Right forelimb (tissue), 1 donor: ENCODE results near the gene CYP4B1.

Experiments used
- DNase-seq: peaks from one replicate; pipeline ENCODE4 v3.0.0-alpha.2; 2018

CYP4B1 gene

DNA sequence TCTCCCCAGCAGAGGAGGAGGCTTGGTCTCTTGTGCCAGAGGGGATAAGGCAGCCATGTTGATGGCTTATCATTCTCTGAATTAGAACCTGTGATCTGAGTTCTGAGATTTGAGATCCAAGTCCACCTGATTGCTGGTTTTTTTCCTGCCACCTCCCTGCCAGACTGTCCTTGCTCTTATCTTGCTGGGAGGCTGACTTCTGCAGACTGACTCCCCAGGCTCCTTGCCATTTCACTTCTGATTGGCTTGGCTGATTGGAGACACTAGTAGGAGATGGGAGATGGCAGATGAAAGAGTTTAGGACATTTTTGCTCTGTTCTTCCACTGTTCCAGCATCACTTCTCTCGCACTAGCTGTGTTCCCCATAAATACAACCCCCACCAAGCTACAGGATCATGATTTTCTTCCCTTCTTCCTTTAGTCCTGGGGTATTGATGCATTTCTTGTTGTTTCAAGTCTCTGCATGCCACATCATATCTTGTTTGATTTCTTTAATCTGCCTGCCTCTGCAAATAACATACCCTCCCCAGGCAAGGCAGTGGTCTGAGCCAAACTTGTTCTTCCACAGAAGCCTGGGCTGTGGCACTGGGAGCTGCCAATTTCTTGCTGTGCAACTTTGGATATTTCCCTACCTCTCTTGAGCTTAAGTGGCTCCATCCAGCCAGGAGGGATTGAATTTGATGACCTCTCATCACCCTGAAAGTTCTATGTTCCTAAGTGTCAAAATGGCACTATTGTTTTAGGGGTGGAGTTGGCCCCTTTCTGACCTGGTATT, 963 bp upstream of the CYP4B1 start:
- DNase-seq = no peak

DNA sequence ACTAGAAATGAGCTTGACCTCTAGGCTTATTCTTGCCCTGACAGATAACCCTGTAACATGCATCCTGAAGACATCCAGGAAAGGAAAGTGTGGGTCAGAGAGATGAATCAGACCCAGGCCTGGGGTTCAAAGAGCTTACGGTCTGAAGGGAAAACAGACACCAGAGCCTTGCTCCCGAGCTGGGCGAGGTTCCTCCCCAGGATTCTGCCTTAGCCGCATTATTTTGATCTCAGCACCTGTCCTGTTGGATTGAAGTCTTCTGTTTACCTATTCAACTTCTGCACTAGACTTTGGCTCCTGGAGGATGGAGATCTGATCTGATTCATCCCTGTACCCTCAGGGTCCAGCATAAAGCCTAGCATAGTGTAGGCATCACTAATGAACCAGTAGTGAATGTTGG, 1.9 kb downstream of the CYP4B1 start:
- DNase-seq = no peak

GRCh38 chr1:46801323-46802055, 2.6 kb downstream of the CYP4B1 start:
- DNase-seq = no peak

DNA sequence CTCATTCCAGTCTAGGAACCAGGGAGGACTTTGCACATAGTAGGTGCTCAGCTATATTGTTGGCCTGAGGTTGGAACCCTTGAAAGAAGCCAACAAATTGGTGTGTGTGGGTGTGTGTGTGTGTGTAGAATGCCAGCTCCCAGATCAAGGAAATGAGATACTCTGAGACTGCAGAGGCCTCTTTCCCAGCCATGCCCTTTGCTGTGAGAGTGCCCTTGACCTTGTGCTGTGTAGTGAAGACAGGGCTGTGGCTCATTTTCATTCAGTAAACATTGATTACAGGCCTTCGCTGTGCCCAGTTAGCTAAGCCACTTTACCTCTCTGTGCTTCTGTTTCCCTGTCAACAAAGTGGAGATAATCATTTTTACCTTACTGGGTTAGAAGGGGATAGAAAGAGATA, 3.2 kb downstream of the CYP4B1 start:
- no peak for DNase-seq

DNA sequence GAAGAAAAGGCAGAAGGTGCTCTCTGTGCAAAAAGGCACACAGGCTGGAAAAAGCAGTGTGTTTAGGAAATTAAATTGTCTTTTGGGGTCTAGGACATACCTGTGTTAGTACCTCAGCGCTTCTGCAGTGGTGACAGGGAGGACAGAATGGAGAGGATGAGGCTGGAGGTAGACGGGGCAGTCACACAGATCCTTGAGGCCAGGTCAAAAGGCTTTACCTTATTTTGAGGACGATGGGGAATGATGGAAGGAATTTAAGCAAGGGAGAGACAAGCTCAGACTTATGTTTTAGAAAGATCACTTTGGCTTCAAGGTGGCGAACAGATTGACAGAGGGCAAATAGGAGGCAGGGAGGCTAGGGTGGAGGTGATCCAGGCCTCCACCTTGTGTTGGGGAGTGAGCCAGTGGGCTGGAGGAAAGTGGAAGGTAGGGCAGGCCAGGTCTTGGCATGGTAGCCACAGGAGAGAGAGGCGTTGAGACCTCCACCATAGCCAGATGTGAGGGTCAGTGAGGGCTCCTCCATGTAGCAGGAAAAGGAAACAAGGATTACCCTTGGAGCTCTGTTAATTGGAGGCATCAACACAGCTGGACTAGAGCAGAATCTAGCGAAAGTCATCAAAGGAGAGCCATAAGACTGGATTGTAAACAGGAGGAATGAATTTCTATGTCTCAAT, 4.2 kb downstream of the CYP4B1 start:
- DNase-seq = no peak

- no peak for DNase-seq
Measured at GRCh38 chr1:46804027-46804889, 5.4 kb downstream of the CYP4B1 start.

DNA sequence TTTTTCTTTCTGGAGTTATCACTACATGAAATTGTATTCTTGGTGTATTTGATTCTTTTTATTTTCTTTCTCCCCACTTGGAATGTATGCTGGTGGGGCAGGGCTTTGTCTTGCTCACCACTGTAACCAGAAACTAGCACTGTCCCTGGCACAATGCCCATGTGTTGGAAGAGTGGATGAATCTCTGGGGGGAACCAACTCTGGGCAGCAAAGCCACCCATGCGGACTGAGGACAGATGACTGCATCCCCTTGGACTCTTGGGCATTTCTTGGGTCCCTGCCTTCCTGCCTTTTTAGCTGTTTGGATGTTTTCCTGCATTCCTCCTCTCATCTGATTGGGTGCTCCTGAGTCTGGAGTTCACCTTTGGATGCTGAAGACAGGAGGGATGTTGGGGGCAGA, 6.1 kb downstream of the CYP4B1 start:
- no peak for DNase-seq

DNA sequence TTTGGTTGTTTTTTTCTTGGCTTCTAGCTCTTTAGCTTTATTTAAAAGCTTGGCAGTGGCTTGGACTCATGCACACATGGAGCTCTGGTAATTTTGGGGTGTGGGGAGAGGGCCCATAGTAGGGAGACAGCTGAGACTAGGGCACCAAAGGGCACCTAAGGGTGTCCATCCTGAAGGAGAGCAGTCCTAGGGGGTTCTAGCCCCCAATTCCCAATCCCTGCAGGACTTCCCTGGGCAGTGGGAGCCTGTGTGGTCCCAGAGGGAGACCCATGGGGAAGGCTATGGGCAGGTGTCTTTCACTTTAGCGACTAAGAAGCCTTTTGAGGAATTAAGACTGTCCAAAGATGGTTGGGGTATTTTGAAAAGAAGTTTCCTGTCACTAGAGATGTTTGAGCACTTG, 6.9 kb downstream of the CYP4B1 start:
- DNase-seq = no peak

DNA sequence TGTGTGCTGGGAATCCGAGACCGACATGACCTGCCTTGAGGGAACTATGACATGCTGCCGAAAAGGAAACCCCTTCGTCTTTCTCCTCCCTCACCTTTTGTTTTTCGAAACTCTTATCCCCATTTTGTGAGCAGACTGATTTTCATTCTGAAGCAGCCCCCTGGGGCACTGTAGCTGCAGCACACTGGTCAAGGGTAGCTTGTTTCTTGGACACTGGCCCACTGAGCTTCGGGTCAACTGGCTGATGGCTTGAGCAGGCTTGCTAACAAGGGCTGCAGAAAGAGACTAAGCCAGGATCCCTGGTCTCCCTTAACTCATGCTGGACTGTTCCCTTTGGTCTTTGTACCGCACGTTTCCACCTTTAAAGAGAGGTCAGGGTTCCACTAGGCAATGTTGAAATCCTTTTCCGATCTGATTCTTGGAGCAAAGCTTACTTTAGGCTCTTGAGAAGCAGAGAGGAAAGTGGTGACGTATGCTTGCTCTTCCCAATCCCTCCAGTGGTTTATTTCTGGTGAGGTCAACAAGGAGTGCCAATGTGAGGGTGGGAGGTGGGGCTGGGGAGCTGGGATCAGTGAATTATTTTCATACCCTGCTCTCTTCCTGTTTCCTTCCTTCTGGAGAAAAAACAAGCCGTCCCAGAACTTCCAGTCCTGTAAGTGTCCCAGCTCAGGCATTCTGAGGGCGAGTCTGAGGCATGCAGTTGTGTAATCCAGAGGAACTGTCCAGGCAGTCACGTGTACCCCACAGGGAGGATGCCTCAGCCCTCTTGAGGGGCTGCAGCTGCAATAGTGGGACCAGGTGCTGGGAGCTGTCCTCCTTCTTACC, 7.6 kb downstream of the CYP4B1 start:
- DNase-seq = no peak

GRCh38 chr1:46807046-46807972, 8.5 kb downstream of the CYP4B1 start:
- no peak for DNase-seq

GRCh38 chr1:46809071-46809470, 10.2 kb downstream of the CYP4B1 start:
- DNase-seq = no peak

DNA sequence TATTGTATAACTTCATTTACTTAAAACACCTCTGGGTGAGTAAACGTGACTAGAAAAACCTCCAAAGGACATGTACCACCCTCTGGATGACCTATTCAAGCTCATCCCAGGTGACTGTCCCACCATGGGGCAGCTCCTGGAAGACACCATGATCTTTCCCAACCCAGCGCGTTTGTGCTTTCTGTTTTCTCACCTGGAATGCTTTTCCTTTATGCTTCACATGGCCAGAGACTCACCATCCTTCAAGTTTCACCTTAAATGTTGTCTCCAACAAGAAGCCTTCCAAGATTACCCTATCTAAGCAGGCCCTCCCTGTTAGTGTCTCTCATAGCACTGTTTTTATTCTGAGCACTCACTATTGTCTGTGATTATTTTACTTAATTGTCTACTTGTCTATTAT, 11.1 kb downstream of the CYP4B1 start:
- DNase-seq = no peak

GRCh38 chr1:46810596-46810995, 11.8 kb downstream of the CYP4B1 start:
- DNase-seq = no peak

DNA sequence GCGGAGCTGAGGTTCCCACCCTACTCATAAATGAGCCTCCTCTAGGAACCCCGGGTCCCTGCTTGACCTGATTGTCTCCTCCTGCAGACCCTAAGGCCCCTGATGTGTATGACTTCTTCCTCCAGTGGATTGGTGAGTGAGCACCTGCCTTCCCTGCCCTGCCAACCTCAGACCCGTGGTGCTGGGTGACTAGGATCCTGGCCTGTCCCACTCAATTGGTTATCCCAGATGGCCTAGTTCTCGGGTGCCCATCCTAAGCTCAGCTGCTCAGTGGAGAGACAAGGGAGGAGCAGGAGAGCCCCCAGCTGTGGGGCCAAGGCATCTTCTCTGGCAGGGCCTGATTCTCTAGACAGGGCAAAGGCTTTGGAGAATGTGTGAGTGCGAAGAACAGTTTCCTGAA, 12.2 kb downstream of the CYP4B1 start:
- no peak for DNase-seq

DNA sequence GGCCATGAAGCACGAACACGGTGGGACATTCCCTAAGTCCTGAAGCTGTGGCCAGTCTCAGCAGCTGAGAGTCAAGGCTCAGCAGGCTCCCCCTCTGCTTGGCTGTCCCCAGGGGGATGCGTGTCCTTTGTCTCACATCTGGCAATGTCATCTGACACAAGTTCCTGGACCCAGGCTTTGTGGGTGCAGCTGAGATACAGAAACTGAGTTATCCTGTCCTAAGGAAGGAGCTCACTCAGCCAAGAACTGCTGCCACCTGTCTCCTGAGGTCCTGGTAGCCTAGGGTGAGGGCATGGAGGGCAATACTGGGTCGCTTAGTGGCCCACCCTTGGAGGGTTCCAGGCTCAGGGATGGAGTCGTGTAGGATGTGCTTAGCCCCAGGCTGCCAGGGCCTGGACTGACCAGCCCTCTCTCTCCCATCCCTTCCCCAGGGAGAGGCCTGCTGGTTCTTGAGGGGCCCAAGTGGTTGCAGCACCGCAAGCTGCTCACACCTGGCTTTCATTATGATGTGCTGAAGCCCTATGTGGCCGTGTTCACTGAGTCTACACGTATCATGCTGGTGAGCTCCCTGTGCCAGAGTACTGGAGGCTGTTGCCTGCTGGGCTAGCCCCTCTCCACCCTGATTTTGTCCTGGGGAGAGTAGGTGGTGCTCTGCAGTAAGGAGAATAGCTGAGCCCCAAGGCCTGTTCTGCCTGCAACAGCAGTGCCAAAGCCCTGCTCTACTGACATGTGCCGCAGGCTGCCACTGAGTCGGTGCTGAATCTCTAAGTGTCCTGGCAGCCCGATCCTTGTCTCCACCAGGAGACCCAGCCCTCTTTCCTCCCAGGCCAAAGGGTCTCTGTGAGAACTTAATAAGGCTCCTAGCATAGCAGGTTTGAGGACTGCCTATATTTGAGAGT, 13.5 kb downstream of the CYP4B1 start:
- DNase-seq = no peak

GRCh38 chr1:46812996-46813857, 14.4 kb downstream of the CYP4B1 start:
- no peak for DNase-seq

GRCh38 chr1:46813858-46814396, 15.1 kb downstream of the CYP4B1 start:
- no peak for DNase-seq

GRCh38 chr1:46815133-46815532, 16.3 kb downstream of the CYP4B1 start:
- DNase-seq = no peak
